Measurements from ENCODE around the gene TTC28. TPM values are rescaled to one million over a fixed set of nuclear protein-coding genes. Genes with fewer than 3 reads are reported as not detected.

Gene TTC28
- total and polyA plus RNA-seq, 2 donors (not counting 3 experiments of a cell fraction or from before 2014, with no cell fraction given), result 16.5 to 51.1 TPM

GRCh38 chr22:28151151-28151816 lies 528.4 kb downstream of the TTC28 start:
- peaks cover 2% of the 10 kb centered on the region for H4K20me1 ChIP-seq (replicated peaks; ENCODE audit: control insufficient read depth, extremely low read depth, insufficient read depth, low read length)
- no peak overlapping the region for H3K27ac ChIP-seq (ENCODE audit: insufficient read depth, low read depth, low read length)
- H3K9ac ChIP-seq (replicated peaks; ENCODE audit: extremely low read depth, insufficient read depth, low read length), result no peak overlapping the region
- no peak for FAIRE-seq
- ChIA-PET POLR2A (no interaction called here), CTCF (interaction anchor here (1.6 kb wide), 1 partner anchor 38 kb away, joined by 4 read pairs; no protein-coding TSS in a partner anchor)
- H3K4me2 ChIP-seq (ENCODE audit: insufficient read depth, low read length), result no peak overlapping the region
- H3K36me3 ChIP-seq (ENCODE audit: control insufficient read depth in 2 of 2, extremely low read depth in 1 of 2, insufficient read depth in 2 of 2, low read length in 2 of 2), result no peaks in the 10 kb centered on the region
- no peaks in the 10 kb centered on the region for H3K4me1 ChIP-seq (ENCODE audit: control insufficient read depth, extremely low read depth, insufficient read depth, low read length)
- dilution Hi-C loops (cut with MboI; ENCODE audit: extremely low pct_ligation_motif_present, low sequenced_read_pairs) (no loop called here), intact Hi-C loops (cut with micrococcal nuclease) (no loop called here)
- TF ChIP-seq MYC (IDR thresholded peaks at IDR 0.05; ENCODE audit: low read depth, low read length), result no peak
- no peak for TF ChIP-seq MAX (IDR thresholded peaks at IDR 0.05; ENCODE audit: insufficient read depth, insufficient read length)
- no peaks in the 10 kb centered on the region for H3K27me3 ChIP-seq (ENCODE audit: control insufficient read depth in 2 of 2, insufficient read depth in 2 of 2, low read length in 2 of 2)
- BruUV-seq (replicated peaks), result no TSS peak
- no peak overlapping the region for H2AFZ ChIP-seq (ENCODE audit: low read depth, low read length)
- no peaks in the 10 kb centered on the region for H3K9me1 ChIP-seq (replicated peaks; ENCODE audit: control insufficient read depth, extremely low read depth, insufficient read depth, low read length)
- no peak overlapping the region for H3K4me3 ChIP-seq (replicated peaks in 1 of 3; ENCODE audit: insufficient read depth in 1 of 3, low read depth in 1 of 3, low read length in 3 of 3)
- no peaks in the 10 kb centered on the region for H3K79me2 ChIP-seq (ENCODE audit: control insufficient read depth, insufficient read depth, low read length)
- DNase-seq (ENCODE audit: low read depth, low spot score), result no peak
- H3K9me3 ChIP-seq (replicated peaks; ENCODE audit: control insufficient read depth, insufficient read depth, low read length), result no peaks in the 10 kb centered on the region

DNA sequence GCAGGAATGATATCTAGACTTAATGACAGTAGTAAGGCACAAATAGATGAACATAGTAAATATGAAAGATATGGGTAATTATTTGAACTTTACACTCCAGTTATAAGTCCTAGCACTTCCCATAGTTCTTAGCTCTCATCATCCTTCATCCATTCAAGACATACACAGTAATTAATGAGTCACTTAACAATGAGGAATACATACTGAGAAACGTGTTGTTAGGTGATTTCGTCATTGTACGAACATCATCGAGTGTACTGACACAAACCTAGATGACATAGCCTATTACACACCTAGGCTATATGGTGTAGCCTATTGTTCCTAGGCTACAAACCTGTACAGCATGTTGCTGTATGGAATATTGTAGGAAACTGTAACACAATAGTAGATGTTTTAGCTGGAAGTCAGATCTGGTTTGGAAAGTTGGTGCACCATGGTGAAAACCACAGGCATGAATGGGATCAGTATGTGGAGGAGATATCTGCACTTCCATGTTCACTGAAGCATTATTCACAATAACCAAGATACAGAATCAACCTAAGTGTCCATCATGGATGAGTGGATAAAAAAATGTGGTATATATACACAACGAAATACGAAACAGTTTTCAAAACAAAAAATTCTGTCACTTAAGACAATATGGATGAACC lies 530.7 kb downstream of the TTC28 start:
- Histone ChIP-seq H3K9me3 (replicated peaks; ENCODE audit: control insufficient read depth, insufficient read depth, low read length) (no peaks in the 10 kb centered on the region), H3K4me2 (ENCODE audit: insufficient read depth, low read length) (no peak overlapping the region), H4K20me1 (replicated peaks; ENCODE audit: control insufficient read depth, extremely low read depth, insufficient read depth, low read length) (peaks cover 2% of the 10 kb centered on the region), H3K9me1 (replicated peaks; ENCODE audit: control insufficient read depth, extremely low read depth, insufficient read depth, low read length) (no peaks in the 10 kb centered on the region), H3K79me2 (ENCODE audit: control insufficient read depth, insufficient read depth, low read length) (no peaks in the 10 kb centered on the region), H3K36me3 (ENCODE audit: control insufficient read depth in 2 of 2, extremely low read depth in 1 of 2, insufficient read depth in 2 of 2, low read length in 2 of 2) (no peaks in the 10 kb centered on the region), H3K27me3 (ENCODE audit: control insufficient read depth in 2 of 2, insufficient read depth in 2 of 2, low read length in 2 of 2) (no peaks in the 10 kb centered on the region), H3K4me1 (ENCODE audit: control insufficient read depth, extremely low read depth, insufficient read depth, low read length) (no peaks in the 10 kb centered on the region), H3K9ac (replicated peaks; ENCODE audit: extremely low read depth, insufficient read depth, low read length) (no peak overlapping the region), H2AFZ (ENCODE audit: low read depth, low read length) (no peak overlapping the region), H3K4me3 (replicated peaks in 1 of 3; ENCODE audit: insufficient read depth in 1 of 3, low read depth in 1 of 3, low read length in 3 of 3) (no peak overlapping the region), H3K27ac (ENCODE audit: insufficient read depth, low read depth, low read length) (no peak overlapping the region)
- POLR2A ChIA-PET, result no interaction called here
- no peak for TF ChIP-seq JUN (IDR thresholded peaks at IDR 0.05; ENCODE audit: borderline replicate concordance, insufficient read depth, insufficient read length, low read depth)
- no peak for TF ChIP-seq GATA2 (IDR thresholded peaks at IDR 0.05; ENCODE audit: insufficient read depth, insufficient read length, low read depth, low read length)
- no peak for TF ChIP-seq MAX (IDR thresholded peaks at IDR 0.05; ENCODE audit: insufficient read depth, insufficient read length)
- no peak for TF ChIP-seq MYC (IDR thresholded peaks at IDR 0.05; ENCODE audit: low read depth, low read length)
- TF ChIP-seq EZH2 (IDR thresholded peaks at IDR 0.05; ENCODE audit: borderline replicate concordance, low read depth, low read length, severe bottlenecking), result no peak
- no peak for TF ChIP-seq POLR2AphosphoS5 (IDR thresholded peaks at IDR 0.05; ENCODE audit: insufficient read depth, low read depth, low read length)
- TF ChIP-seq FOS (IDR thresholded peaks at IDR 0.05; ENCODE audit: borderline replicate concordance, insufficient read depth, low read length), result no peak
- no peak for FAIRE-seq
- no TSS peak for BruUV-seq (replicated peaks)
- dilution Hi-C loops (cut with MboI; ENCODE audit: extremely low pct_ligation_motif_present, low sequenced_read_pairs), result no loop called here
- CTCF ChIA-PET, result no interaction called here
- DNase-seq (ENCODE audit: low read depth, low spot score), result no peak
- intact Hi-C loops (cut with micrococcal nuclease), result no loop called here

Data from endothelial cell of umbilical vein (primary cell).